NT2/D1 (cell line): ENCODE results near the gene POU2F2.

ENCODE experiments used
- DNase-seq: peaks from one replicate; pipeline ENCODE4 v3.0.0-alpha.2; 2011; ENCODE audit warnings: low read depth, low spot score
- H3K27me3 ChIP-seq: 2 replicates; pipeline ENCODE4 v1.6.0; 2011; ENCODE audit warnings: mild to moderate bottlenecking; ENCODE audit not compliant: insufficient read length, insufficient read depth
- H3K36me3 ChIP-seq: 2 replicates; pipeline ENCODE4 v1.6.1; 2011; ENCODE audit warnings: mild to moderate bottlenecking, low read length, mixed read lengths; ENCODE audit not compliant: insufficient read depth, insufficient read length
- H3K4me1 ChIP-seq: 2 replicates; pipeline ENCODE4 v1.5.1; 2011; ENCODE audit not compliant: insufficient read depth, insufficient read length
- H3K4me3 ChIP-seq: 2 replicates; pipeline ENCODE4 v1.5.1; 2011; ENCODE audit warnings: low read depth; ENCODE audit not compliant: insufficient read length
- H3K9ac ChIP-seq: 2 replicates; pipeline ENCODE4 v1.6.0; 2011; ENCODE audit warnings: low read depth; ENCODE audit not compliant: insufficient read length
- H3K9me3 ChIP-seq: 2 replicates; pipeline ENCODE4 v1.5.1; 2011; ENCODE audit warnings: mild to moderate bottlenecking, low read length; ENCODE audit not compliant: insufficient read depth
- SUZ12 ChIP-seq: IDR thresholded peaks from 2 replicates; pipeline ENCODE4 v1.6.1; 2011; ENCODE audit not compliant: insufficient read length, insufficient read depth; ENCODE audit errors: extremely low read depth
- YY1 ChIP-seq: IDR thresholded peaks from 2 replicates; pipeline ENCODE4 v1.6.1; 2011; ENCODE audit not compliant: insufficient read length, insufficient read depth
- ZNF274 ChIP-seq: IDR thresholded peaks from 2 replicates; pipeline ENCODE4 v1.6.1; 2011; ENCODE audit warnings: mild to moderate bottlenecking, low read depth, low read length

The POU2F2 gene

DNA sequence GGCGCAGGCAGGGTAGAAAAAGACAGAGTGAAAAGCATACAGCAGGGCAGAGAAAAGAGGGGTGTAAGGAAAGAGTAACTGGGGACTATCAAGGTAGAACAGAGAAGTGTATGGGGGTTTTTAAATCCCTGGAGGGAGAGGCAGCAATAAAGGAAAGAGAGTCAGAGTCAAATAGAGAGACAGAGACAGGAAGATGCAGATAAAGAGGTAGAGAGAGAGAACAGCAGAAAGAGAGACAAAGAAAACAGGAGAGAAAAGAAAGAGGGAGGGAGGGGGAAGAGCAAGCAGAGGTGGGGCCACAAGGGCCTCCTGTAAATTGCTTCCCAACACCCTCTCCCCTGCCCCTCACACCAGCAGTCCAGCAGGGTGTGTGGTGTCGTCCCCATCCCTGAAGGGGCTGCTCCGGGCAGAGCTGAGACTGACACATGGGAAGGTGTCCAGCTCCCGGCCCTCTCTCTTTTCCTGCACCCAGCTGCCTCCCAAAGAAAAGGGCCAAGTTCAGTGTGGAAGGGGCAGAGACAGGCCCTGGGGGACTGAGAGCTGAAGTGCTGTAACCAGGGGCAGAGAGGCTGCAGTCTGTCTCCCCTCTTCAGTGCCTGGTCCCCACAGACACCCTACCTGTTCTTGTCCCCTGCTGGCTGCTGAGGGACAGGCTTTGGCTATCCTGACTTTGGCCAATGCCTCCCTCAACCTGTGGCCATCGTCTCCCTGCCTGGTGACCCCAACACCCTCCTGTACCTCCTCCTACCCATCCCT lies 17.4 kb upstream of the POU2F2 start:
- Histone ChIP-seq H3K4me1 (peaks cover 10% of the 10 kb centered on the region), H3K9me3 (no peaks in the 10 kb centered on the region), H3K9ac (no peak overlapping the region), H3K27me3 (peaks cover 41% of the 10 kb centered on the region), H3K4me3 (no peak overlapping the region), H3K36me3 (no peaks in the 10 kb centered on the region)
- no peak for DNase-seq
- TF ChIP-seq ZNF274 (no peak), YY1 (no peak), SUZ12 (no peak)

DNA sequence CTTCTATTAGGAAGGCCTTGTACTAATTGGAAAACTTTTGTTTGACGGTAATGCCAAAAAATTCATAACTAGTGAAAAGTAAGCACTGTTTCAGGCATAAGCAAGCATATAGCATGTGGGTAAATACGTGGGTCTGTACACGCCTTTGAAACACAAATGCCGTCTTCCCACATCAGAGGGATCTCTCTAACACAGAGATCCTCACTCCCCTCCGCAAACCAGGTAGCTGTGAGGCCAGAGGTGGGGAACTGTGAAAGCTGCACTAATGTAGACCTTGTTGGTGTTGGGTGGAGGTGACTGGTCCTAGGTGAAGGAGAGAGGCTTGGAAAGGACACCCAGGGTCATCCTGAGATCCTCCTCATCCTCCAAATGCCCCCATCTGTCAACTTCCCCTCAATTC lies 16.0 kb upstream of the POU2F2 start:
- Histone ChIP-seq H3K9ac (no peak overlapping the region), H3K36me3 (no peaks in the 10 kb centered on the region), H3K27me3 (peaks cover 54% of the 10 kb centered on the region), H3K9me3 (no peaks in the 10 kb centered on the region), H3K4me1 (peaks cover 10% of the 10 kb centered on the region), H3K4me3 (no peak overlapping the region)
- DNase-seq = no peak
- TF ChIP-seq ZNF274 = no peak
- no peak for TF ChIP-seq YY1
- no peak for TF ChIP-seq SUZ12

DNA sequence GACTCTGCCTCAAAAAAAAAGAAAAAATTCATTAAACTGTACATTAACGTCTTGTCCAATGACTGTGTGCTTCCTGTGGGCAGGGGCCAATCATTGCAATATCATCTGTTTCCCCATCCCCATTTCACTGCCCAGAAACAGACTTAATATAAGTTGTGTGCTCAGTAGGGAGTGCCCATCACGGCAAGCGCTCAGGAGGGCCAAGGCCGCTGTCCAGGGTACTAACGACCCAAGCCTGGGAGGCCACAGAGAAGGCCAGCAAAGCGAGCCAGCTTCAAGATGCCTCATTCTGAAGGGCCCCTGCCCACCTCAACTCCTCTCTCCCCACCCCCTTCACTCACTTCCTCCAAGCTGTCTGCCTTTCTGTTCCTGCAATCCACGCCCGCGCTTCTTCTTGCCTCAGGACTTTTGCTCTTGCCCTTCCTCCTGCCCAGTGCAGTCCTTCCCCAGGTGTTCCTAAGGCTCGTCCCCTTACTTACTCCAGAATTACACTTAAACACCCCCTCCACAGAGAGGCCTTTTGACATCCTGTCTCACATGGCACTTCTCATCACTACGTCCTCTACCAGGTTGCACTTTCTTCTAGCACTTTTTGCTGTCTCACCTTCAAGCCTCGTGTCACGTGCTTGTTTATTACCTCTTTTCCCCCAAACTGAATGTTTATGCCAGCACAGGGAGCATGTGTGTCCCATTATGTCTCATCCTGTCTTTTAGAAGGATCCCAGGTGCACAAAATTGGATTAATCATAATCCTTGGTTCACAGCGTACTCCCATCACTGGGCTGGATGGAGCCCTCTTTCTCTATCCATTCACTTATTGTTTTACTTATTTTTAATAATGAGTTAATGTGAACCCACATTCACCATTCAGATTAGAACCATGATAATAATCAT lies 11.3 kb upstream of the POU2F2 start:
- H3K4me1 ChIP-seq = no peaks in the 10 kb centered on the region
- no peak overlapping the region for H3K4me3 ChIP-seq
- DNase-seq = no peak
- no peaks in the 10 kb centered on the region for H3K9me3 ChIP-seq
- no peak overlapping the region for H3K9ac ChIP-seq
- peaks cover 76% of the 10 kb centered on the region for H3K27me3 ChIP-seq
- H3K36me3 ChIP-seq = no peaks in the 10 kb centered on the region
- TF ChIP-seq SUZ12 = no peak
- TF ChIP-seq YY1 = no peak
- TF ChIP-seq ZNF274 = no peak

DNA sequence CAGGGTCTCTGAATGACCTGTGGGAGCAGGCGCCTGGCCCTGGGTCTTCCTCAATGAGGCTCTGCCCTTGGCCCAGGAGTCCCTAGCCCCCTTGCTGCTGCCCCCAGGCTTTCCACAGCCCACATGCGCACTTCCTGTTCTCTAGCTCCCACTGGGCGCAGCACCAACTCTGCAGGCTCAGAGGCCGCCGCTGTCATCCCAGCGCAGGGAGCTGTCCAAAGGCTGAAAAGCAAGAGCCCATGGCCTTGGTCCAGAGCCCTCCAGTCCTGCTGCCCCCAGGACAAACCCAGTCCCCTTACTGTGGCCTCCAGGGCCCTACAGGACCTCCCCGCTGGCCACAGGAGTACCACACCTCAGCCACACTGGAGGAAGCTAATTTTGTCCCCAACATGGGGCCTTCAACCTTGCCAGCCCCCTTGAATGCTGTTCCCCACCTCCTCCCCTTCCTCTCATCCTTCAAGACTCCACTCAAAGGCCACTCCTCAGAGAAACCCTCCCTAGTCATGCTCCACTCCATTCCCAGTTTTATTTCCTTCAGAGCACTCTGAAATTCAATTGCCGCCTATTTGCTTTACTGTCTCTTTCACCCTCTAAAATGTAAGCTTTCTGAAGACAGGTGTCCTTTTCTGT lies 8.0 kb upstream of the POU2F2 start:
- no peaks in the 10 kb centered on the region for H3K9me3 ChIP-seq
- H3K27me3 ChIP-seq = peaks cover 55% of the 10 kb centered on the region
- H3K9ac ChIP-seq = no peak overlapping the region
- no peak overlapping the region for H3K4me3 ChIP-seq
- H3K36me3 ChIP-seq = no peaks in the 10 kb centered on the region
- H3K4me1 ChIP-seq = no peaks in the 10 kb centered on the region
- DNase-seq = no peak
- TF ChIP-seq ZNF274 (no peak), YY1 (no peak), SUZ12 (no peak)

DNA sequence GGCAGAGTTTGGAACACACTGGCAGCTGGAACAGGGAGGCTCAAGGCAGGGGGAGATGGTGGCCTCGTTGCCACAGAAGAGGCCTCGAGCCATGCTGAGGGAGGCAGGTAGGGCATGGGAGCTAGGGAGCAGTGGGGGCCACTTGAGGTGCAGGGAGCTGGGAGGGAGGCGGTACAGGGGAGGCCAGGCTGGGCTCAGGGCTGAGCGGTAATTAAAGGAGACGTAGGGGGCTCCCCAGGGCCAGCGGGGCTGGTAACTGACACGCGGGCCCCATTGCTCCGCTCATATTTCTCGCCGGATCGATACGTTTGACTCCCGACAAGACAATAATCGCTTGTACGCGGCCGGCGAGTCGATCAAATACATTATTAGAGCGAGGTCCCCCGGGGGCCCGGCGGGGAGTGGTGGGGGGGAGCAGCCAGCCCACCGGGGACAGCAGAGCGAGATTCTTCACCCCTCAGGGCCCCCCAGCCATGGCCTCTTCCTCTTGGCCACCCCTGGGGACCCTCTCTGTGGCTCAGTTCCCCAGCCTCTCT lies 2.4 kb upstream of the POU2F2 start:
- Histone ChIP-seq H3K36me3 (no peaks in the 10 kb centered on the region), H3K27me3 (peaks cover 58% of the 10 kb centered on the region)

DNA sequence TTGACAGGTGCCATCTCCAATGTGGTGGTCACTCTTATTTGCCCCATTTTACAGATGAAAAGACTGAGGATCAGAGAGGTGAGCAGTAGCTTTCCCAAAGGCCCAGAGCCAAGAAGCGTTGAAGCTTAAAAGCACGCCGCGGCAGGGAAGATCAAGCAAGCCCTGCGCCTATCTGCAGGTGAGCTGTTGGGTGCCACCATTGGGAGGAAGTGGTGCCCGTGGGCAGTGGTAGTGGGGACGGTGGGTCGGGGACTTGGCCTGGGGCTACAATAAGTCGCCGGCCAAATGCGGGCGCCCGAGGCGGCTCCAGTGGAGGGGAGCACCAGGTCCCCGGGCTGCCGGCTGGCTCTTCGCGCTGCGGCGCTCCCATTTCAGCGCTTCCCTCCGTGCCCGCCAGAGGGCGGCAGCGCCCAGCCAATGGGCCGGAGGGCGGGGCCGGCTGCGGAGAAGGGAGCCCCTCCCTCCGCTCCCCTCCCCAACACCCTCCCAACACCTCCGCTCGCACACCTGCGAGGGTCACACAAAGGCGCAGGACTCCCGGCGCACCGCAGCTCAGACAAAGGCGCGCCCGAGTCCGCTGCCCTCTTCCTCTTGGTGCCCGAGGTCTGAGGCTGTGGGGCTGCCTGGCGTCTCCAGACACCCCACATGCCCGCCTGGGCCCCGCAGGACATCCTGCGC lies 744 bp upstream of the POU2F2 start:
- no peaks in the 10 kb centered on the region for H3K36me3 ChIP-seq
- no peaks in the 10 kb centered on the region for H3K9me3 ChIP-seq
- H3K4me3 ChIP-seq = no peak overlapping the region
- no peak for DNase-seq
- H3K27me3 ChIP-seq = peaks cover 53% of the 10 kb centered on the region
- H3K4me1 ChIP-seq = peaks cover 2% of the 10 kb centered on the region
- peak overlapping the region; percentile 51 for H3K9ac ChIP-seq
- TF ChIP-seq ZNF274 (no peak), SUZ12 (no peak), YY1 (no peak)

More for the DNA sequence above, 2.4 kb upstream of the POU2F2 start:
- no peak for DNase-seq
- no peak for TF ChIP-seq ZNF274
- no peak for TF ChIP-seq YY1
- no peak for TF ChIP-seq SUZ12
- Histone ChIP-seq H3K4me3 (no peak overlapping the region), H3K9ac (no peak overlapping the region), H3K4me1 (peaks cover 2% of the 10 kb centered on the region), H3K9me3 (no peaks in the 10 kb centered on the region)
